BLaER1 (cell line): Measurements from ENCODE around the gene USP54.

ENCODE experiments used
- H3K27ac ChIP-seq: shearing (Covaris generic); formaldehyde crosslinking; 2 replicates; pipeline ENCODE4 v1.8.1; 2022
- H3K27me3 ChIP-seq: shearing (Covaris generic); formaldehyde crosslinking; 2 replicates; pipeline ENCODE4 v1.8.1; 2022
- H3K36me3 ChIP-seq: shearing (Covaris generic); formaldehyde crosslinking; 2 replicates; pipeline ENCODE4 v1.8.1; 2022
- H3K4me1 ChIP-seq: shearing (Covaris generic); formaldehyde crosslinking; 2 replicates; pipeline ENCODE4 v1.8.1; 2022
- H3K4me2 ChIP-seq: shearing (Covaris generic); formaldehyde crosslinking; 2 replicates; pipeline ENCODE4 v1.8.1; 2022
- H3K4me3 ChIP-seq: shearing (Covaris generic); formaldehyde crosslinking; 2 replicates; pipeline ENCODE4 v1.8.1; 2022
- H3K9ac ChIP-seq: shearing (Covaris generic); formaldehyde crosslinking; 2 replicates; pipeline ENCODE4 v1.8.1; 2022
- H3K9me3 ChIP-seq: shearing (Covaris generic); formaldehyde crosslinking; 2 replicates; pipeline ENCODE4 v1.8.1; 2022
- H4K20me1 ChIP-seq: shearing (Covaris generic); formaldehyde crosslinking; 2 replicates; pipeline ENCODE4 v1.8.1; 2022
- Cebpa-rat ChIP-seq: shearing (Covaris generic); IDR thresholded peaks from 2 replicates; pipeline ENCODE4 v1.8.1; 2022

USP54 gene, protein sequence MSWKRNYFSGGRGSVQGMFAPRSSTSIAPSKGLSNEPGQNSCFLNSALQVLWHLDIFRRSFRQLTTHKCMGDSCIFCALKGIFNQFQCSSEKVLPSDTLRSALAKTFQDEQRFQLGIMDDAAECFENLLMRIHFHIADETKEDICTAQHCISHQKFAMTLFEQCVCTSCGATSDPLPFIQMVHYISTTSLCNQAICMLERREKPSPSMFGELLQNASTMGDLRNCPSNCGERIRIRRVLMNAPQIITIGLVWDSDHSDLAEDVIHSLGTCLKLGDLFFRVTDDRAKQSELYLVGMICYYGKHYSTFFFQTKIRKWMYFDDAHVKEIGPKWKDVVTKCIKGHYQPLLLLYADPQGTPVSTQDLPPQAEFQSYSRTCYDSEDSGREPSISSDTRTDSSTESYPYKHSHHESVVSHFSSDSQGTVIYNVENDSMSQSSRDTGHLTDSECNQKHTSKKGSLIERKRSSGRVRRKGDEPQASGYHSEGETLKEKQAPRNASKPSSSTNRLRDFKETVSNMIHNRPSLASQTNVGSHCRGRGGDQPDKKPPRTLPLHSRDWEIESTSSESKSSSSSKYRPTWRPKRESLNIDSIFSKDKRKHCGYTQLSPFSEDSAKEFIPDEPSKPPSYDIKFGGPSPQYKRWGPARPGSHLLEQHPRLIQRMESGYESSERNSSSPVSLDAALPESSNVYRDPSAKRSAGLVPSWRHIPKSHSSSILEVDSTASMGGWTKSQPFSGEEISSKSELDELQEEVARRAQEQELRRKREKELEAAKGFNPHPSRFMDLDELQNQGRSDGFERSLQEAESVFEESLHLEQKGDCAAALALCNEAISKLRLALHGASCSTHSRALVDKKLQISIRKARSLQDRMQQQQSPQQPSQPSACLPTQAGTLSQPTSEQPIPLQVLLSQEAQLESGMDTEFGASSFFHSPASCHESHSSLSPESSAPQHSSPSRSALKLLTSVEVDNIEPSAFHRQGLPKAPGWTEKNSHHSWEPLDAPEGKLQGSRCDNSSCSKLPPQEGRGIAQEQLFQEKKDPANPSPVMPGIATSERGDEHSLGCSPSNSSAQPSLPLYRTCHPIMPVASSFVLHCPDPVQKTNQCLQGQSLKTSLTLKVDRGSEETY (N-terminal part only)

DNA sequence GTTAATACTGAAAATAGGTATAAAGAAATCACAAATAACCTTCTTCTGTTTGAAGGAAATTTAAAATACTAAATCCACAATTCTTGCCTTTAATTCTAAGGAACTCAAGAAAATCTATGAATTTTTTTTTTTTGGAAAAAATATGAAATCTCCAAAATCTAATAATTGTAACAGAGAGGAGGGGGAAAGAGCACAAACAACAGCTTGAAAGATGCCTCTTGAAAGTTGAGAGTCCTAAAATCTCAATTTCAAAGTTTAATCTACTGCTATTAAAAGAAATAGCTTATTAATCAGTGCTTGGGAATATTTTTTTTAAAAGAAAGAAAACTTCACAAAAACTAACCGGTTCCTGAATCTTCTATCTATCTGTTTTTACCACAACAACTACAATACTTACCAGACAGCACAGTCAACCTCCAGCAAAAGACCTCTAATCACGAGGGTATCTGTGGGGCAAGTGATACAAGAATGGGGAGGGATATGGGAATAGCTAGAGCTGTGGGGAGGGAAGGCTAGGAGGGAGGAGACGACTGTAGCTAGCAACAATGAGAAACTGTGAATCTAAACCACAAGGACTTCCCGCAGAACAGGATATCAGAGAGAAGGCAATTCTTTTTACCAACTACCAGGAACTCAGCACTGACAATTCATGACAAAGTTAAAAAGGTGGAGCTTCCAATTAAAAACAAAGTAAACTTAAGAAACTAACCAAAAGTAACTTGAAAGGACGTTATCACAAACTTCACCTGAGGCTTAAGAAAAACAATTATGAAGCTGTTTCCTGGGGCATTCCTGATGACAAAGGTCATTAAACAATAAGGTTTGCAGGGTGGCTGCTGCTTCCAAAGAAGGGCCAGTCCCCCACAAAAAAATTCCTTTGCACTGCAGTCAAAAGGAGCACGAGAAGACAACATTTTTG, at the start of gene USP54:
Gene USP54 (minus strand): TSS at position 462 of the 919 bp plus-strand sequence. CDS start 15,684 bp downstream, outside the sequence.
- H3K9me3 ChIP-seq, result no peaks in the 10 kb centered on the region
- H3K27ac ChIP-seq, result peak within 1 kb of the TSS; percentile 5; the same call in 1 of the 2 replicates
- H3K4me2 ChIP-seq, result peak within 1 kb of the TSS; percentile 58
- peak within 1 kb of the TSS; percentile 4; the same call in 1 of the 2 replicates for H3K9ac ChIP-seq
- no peaks in the 10 kb centered on the region for H3K36me3 ChIP-seq
- no peak within 1 kb of the TSS for H3K4me3 ChIP-seq
- H4K20me1 ChIP-seq, result no peaks in the 10 kb centered on the region
- H3K4me1 ChIP-seq, result peaks cover 18% of the 10 kb centered on the region
- no peak for TF ChIP-seq Cebpa-rat
- H3K27me3 ChIP-seq, result no peaks in the 10 kb centered on the region

DNA sequence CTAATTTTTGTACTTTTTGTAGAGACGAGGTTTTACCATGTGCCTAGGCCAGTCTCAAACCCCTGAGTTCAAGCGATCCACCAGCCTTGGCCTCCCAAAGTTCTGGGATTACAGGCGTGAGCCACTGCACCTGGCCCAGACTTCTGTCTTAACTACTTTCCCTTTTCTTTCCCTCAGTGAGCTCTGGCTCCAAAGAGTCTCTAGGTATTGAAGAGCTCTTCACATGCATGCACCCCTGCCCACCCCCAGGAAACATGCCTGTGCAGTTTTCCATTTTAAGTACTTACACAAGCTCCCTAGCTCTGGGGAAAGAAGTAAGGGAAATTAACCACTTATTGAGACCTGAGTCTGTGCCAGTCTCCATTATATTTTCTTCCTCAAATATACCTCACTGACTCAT, 48.1 kb upstream of the USP54 start:
- no peaks in the 10 kb centered on the region for H3K9me3 ChIP-seq
- H3K27me3 ChIP-seq, result no peaks in the 10 kb centered on the region
- H3K4me3 ChIP-seq, result no peak overlapping the region
- no peak overlapping the region for H3K9ac ChIP-seq
- H3K4me1 ChIP-seq, result peaks cover 12% of the 10 kb centered on the region
- no peak overlapping the region for H3K4me2 ChIP-seq
- H4K20me1 ChIP-seq, result no peaks in the 10 kb centered on the region
- no peak for TF ChIP-seq Cebpa-rat
- no peak overlapping the region for H3K27ac ChIP-seq
- no peaks in the 10 kb centered on the region for H3K36me3 ChIP-seq

DNA sequence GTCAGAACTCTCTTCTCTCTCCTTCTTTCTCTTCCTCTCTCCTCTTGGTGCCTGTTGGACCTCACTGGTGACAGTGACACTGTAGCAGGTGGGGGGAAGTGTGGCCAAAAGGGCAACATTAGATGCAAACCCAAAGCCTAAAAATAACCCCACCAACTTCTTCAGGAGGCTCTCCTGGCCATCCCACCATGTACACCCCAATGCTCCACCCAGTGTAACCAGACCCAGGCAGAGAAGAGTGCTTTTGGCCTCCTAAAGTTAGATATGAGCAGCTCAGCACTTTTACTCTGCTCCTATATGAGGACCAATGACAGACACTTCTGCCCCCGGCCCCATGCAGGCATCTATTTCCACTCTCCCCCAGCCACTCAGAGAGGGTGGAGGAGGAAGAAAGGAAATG, 44.6 kb upstream of the USP54 start:
- no peak overlapping the region for H3K4me3 ChIP-seq
- H3K4me2 ChIP-seq, result no peak overlapping the region
- H3K9me3 ChIP-seq, result no peaks in the 10 kb centered on the region
- no peak overlapping the region for H3K9ac ChIP-seq
- no peak overlapping the region for H3K27ac ChIP-seq
- H3K36me3 ChIP-seq, result no peaks in the 10 kb centered on the region
- H3K27me3 ChIP-seq, result no peaks in the 10 kb centered on the region
- TF ChIP-seq Cebpa-rat, result no peak
- no peaks in the 10 kb centered on the region for H3K4me1 ChIP-seq
- no peaks in the 10 kb centered on the region for H4K20me1 ChIP-seq

DNA sequence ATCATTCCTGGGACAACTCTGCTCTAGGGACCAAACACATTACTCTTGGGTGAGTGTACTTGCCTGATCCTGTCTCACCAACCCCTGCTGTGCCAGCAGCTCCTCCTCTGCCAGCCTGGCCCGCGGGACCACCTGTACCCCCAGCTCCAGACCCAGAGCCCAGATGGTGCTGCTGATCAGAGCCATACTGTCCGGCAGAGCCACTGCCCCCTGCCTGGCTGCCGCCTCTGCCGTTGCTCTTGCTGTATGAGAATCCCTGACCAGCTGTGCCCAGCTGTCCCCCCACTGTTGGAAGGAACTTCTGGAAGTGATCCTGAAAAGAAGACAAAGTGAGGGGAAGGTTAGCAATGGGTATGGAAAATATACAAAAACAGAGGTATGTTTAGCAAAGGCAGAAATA, 43.3 kb upstream of the USP54 start:
- no peak for TF ChIP-seq Cebpa-rat
- H3K9ac ChIP-seq, result no peak overlapping the region

DNA sequence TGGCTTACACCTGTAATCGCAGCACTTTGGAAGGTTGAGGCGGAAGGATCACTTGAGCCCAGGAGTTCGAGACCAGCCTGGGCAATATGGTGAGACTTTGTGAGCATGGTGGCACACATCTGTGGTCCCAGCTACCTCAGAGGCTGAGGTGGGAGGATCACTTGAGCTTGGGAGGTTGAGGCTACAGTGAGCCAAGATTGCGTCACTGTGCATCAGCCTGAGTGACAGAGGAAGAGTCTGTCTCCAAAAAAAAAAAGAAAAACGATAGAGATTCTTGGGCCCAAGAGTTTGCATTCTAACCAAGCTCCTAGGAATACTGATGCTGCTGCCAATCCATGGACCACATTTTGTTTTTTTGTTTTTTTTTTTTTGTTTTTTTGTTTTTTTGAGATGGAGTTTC, 38.0 kb upstream of the USP54 start:
- Histone ChIP-seq H3K9me3 (no peaks in the 10 kb centered on the region), H3K9ac (no peak overlapping the region), H3K36me3 (no peaks in the 10 kb centered on the region), H3K27me3 (no peaks in the 10 kb centered on the region), H3K27ac (no peak overlapping the region), H3K4me2 (no peak overlapping the region), H4K20me1 (no peaks in the 10 kb centered on the region), H3K4me3 (no peak overlapping the region), H3K4me1 (peaks cover 20% of the 10 kb centered on the region)
- TF ChIP-seq Cebpa-rat, result 0 out of 2 replicates have a peak, but pooled peaks have one; percentile 10

More for the DNA sequence above, 43.3 kb upstream of the USP54 start:
- H3K9me3 ChIP-seq, result no peaks in the 10 kb centered on the region
- H3K4me1 ChIP-seq, result no peaks in the 10 kb centered on the region
- no peak overlapping the region for H3K4me3 ChIP-seq
- H4K20me1 ChIP-seq, result no peaks in the 10 kb centered on the region
- no peaks in the 10 kb centered on the region for H3K27me3 ChIP-seq
- no peak overlapping the region for H3K27ac ChIP-seq
- H3K4me2 ChIP-seq, result no peak overlapping the region
- H3K36me3 ChIP-seq, result no peaks in the 10 kb centered on the region

DNA sequence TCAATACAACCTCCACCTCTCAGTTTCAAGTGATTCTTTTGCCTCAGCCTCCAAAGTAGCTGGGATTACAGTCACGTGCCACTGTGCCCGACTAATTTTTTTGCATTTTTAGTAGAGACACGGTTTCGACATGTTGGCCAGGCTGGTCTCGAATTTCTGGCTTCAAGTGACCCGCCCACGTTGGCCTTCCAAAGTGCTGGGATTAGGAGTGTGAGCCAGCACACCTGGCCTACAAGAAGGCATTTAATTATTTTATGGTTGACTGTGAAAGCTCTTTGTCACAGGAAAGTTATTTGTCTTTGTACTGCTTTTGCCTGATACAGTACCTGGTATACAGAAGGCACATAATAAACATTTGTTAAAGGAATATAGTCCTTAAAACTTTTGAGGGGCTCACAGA, 37.3 kb upstream of the USP54 start:
- Histone ChIP-seq H3K4me1 (peaks cover 21% of the 10 kb centered on the region), H4K20me1 (no peaks in the 10 kb centered on the region), H3K36me3 (no peaks in the 10 kb centered on the region), H3K9me3 (no peaks in the 10 kb centered on the region), H3K4me2 (no peak overlapping the region), H3K4me3 (no peak overlapping the region), H3K27me3 (no peaks in the 10 kb centered on the region), H3K9ac (no peak overlapping the region), H3K27ac (no peak overlapping the region)
- no peak for TF ChIP-seq Cebpa-rat

DNA sequence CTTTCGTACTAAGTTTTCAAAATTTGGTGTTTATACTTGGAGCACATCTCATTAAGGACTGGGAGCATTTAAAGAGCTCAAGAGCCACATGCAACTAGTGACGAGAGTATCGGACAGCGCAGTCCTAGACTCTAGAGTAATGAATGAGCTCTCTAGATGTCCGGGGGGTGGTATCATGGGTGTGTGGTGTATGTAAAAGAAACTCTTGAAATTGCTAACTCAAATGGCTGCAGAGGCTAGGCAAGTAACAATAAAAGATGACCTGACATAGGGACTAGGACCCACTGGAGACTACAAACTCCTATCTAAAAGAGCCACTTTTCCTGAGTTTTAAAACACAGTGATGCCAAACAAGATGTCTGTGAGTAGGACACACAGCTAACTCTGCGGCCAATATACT, 36.2 kb upstream of the USP54 start:
- Histone ChIP-seq H3K4me2 (peak overlapping the region; percentile 83; the same call in 1 of the 2 replicates), H3K27ac (no peak overlapping the region), H3K4me1 (peaks cover 21% of the 10 kb centered on the region), H3K4me3 (no peak overlapping the region), H3K9me3 (no peaks in the 10 kb centered on the region), H3K36me3 (no peaks in the 10 kb centered on the region), H3K9ac (no peak overlapping the region), H3K27me3 (no peaks in the 10 kb centered on the region), H4K20me1 (no peaks in the 10 kb centered on the region)
- no peak for TF ChIP-seq Cebpa-rat

DNA sequence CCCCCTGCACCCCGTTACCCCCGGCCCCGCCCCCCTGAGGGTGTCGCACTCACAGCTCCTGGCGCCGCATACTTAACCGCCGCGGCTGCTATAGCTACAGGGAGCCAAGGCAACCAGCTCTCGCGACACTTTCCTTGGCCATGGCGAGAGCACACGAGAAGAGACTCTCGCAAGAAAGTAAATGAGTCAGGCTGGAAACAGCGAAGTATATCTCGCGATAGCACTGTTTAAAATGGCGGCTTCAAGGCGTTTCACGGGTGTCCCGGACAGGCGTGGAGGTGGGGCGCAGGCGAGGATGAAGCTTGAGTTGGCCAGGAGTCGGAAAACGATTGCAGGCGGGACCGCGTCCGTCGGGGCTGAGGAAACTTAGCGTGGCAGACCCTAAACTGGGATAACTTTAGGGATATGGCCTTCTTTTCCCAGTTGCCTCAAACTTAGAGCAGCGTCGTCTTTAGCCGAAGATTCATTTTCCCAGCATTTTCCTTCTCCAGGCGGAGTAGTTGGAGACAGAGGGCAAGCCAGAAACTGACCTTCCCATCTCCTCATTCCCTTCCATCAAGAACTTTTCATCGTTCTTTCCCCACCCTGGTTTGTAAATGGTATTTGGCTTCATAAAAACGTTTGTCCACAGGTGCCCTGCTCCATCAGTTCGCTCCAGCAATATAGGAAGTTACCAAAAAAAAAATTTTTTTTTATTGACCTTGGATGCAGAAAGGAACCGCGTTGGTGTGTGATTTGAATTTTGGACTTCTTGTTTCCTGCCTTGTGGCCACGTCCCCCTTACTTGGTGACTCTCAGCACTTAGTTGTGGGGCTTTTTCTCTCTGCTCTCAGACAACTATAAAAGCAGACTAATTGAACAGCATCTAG, 35.0 kb upstream of the USP54 start:
- H3K36me3 ChIP-seq, result no peaks in the 10 kb centered on the region
- H3K27me3 ChIP-seq, result no peaks in the 10 kb centered on the region
- peak overlapping the region; percentile 83 for H3K4me2 ChIP-seq
- H4K20me1 ChIP-seq, result no peaks in the 10 kb centered on the region
- H3K9ac ChIP-seq, result peak overlapping the region; percentile 90
- H3K9me3 ChIP-seq, result no peaks in the 10 kb centered on the region
- H3K4me1 ChIP-seq, result peaks cover 21% of the 10 kb centered on the region
- peak overlapping the region; percentile 90 for H3K4me3 ChIP-seq
- H3K27ac ChIP-seq, result peak overlapping the region; percentile 92
- TF ChIP-seq Cebpa-rat, result no peak
